NK-92 (cell line): ENCODE results near the gene SLC35B2.
"Not testable (repeated sequence)": the region's sequence is repeated elsewhere in the genome, so short reads cannot be mapped to it uniquely, and the experiment has no call there.

Experiments used
- DNase-seq: peaks from one replicate; lab custom pipeline; 2025; ENCODE audit not compliant: unreplicated experiment; lab: John Stamatoyannopoulos, UW

SLC35B2 gene

GRCh38 chr6:44237021-44237812 lies 20.1 kb downstream of the SLC35B2 start:
- DNase-seq, result no peak

GRCh38 chr6:44235891-44236516 lies 21.3 kb downstream of the SLC35B2 start:
- no peak for DNase-seq

GRCh38 chr6:44235269-44235668 lies 22.1 kb downstream of the SLC35B2 start:
- no peak for DNase-seq

- no peak for DNase-seq
Measured at GRCh38 chr6:44234101-44235025, 23.0 kb downstream of the SLC35B2 start.

- no peak for DNase-seq
Measured at GRCh38 chr6:44233567-44234100, 23.7 kb downstream of the SLC35B2 start.

- DNase-seq, result no peak
Measured at GRCh38 chr6:44232676-44233566, 24.4 kb downstream of the SLC35B2 start.

- not testable (repeated sequence) for DNase-seq
Measured at GRCh38 chr6:44231426-44231825, 25.9 kb downstream of the SLC35B2 start.

- DNase-seq, result no peak
Measured at GRCh38 chr6:44230034-44230675, 27.2 kb downstream of the SLC35B2 start.

- DNase-seq, result no peak
Measured at GRCh38 chr6:44229376-44230033, 27.8 kb downstream of the SLC35B2 start.

GRCh38 chr6:44228836-44229235 lies 28.5 kb downstream of the SLC35B2 start:
- DNase-seq, result no peak

GRCh38 chr6:44228433-44228832 lies 28.9 kb downstream of the SLC35B2 start:
- no peak for DNase-seq

GRCh38 chr6:44228031-44228430 lies 29.3 kb downstream of the SLC35B2 start:
- DNase-seq, result no peak

GRCh38 chr6:44227148-44227793 lies 30.1 kb downstream of the SLC35B2 start:
- no peak for DNase-seq

- DNase-seq, result no peak
Measured at GRCh38 chr6:44226368-44227147, 30.8 kb downstream of the SLC35B2 start.

GRCh38 chr6:44225579-44226325 lies 31.6 kb downstream of the SLC35B2 start:
- DNase-seq, result no peak

- no peak for DNase-seq
Measured at GRCh38 chr6:44224965-44225305, 32.4 kb downstream of the SLC35B2 start.
